HT-29 (cell line): ENCODE data around the gene PHACTR3. TPM values are rescaled to one million over a fixed set of nuclear protein-coding genes. Genes with fewer than 3 reads are reported as not detected.

Experiments
- DNase-seq: peaks from one replicate; pipeline ENCODE4 v3.0.0-alpha.2; 2015; ENCODE audit warnings: low spot score
- total RNA-seq: library from RNA; depleted of rRNA; stranded (reverse); fragments of >200 nt; shearing (Covaris generic); gene quantifications from 2 replicates; pipeline ENCODE4 v1.2.3, GENCODE V29; 2014

The PHACTR3 gene
- total RNA-seq, 1 experiment from 2014 or later: 0.18 TPM

DNA sequence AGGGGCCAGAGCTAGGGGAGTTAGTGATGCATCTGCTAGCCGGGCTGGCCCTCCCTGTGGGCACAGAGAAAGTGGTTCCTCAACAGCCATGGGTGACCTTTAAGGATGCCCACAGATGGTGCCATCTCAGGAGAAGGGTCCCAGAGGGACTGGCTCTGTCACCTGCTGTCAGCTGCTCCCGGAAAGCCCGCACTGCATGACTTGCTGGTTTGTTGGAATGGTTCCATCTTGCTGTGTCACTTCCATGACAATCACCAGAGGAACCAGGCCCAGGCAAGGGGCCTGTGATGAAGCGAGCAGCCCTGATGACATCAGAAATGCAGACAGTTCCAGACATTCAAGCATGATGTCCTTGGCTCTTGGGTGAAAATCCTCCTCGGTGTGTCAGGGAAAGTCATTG lies 125.2 kb downstream of the PHACTR3 start:
- DNase-seq: no peak

DNA sequence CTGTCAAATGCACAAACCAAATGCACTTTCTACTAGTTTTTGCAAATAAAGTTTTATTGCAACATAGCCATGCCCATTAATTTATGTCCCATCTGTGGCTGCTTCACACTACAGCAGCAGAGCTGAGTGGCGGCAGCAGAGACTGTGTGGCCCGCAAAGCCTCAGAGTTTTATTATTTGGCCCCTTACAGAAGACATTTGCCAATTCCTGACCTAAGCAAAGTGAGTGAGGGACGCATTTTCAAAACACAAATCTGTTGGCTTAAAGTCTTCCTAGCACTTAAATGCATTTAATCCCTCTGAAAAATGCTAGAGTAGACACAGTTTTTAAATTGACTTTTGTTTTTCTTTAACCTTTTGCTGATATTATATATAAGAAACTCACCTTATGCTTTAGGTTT lies 126.4 kb downstream of the PHACTR3 start:
- DNase-seq: no peak

DNA sequence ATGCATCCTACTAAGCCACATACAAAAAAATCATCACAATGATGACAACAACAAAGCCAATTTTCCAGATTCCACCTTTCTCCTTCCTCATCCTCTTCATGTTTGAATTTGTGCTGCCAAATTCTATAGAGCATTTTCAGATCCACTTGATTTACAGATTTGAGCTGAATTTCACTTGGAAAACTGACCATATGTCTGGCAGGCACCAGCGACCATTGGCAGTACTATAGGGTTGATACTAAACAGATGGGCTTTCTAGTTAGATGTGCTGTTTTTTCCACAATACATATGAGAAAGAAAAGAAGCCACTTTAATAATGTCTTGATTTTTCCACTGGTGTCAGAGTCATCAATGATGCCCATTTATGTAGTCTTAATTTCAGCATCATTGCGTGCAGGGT lies 127.0 kb downstream of the PHACTR3 start:
- DNase-seq: no peak

DNA sequence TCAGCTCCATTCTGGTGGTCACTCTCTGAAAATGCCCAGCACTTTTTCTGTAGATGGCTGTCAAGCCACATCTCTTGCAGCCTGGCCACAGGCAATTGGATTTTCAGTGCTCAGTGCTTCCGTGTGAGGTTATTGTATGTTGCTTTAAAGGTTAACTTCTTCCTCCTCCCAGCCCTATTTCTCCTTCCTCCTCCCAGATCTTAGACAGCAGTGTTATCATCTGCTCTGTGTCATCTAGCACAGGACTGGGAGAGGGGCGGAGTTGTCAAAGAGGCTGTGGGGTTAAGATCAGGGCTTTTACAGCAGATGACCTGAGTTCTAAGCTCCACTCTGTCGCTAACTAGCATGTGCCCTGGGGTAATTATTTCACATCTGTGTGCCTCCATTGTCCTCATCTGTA lies 129.0 kb downstream of the PHACTR3 start:
- DNase-seq: no peak

DNA sequence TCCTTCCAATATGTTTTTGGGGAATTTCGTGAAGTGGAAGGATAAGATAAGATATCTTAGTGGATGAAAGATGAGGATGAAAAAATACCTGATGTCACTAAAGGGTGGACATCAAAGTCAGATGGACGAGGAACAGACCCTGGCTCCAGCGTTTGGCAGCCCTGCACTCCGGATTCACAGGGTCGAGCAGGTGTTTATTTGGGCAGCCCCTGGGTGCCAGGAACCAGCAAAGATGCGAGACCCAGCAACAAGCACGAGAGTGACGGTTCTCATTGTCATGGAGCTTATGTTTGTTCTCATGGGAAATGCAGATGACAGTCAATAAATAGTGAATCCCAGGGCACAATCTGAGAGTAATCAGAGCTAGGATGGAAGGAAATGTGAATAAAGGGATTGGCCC lies 131.1 kb downstream of the PHACTR3 start:
- DNase-seq: no peak

DNA sequence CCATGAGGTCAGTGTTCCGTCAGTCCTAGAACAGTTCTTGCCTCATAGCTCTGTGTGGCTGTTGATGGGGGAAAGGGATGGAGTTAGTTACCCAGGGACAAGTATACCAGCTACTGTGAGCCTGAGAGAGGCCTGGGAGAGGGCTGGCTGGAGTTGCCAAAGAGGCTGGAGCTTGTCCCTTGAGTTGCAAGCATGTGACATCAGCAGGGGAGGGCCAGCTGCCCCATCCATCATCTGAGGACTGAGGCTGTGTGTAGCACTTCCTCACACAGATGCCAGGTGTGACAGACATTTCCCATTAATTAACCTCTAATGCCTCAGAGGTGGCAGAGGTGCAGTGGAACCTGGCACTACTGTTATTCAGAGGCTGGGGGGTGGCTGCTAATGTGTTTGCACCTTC lies 131.6 kb downstream of the PHACTR3 start:
- no peak for DNase-seq

DNA sequence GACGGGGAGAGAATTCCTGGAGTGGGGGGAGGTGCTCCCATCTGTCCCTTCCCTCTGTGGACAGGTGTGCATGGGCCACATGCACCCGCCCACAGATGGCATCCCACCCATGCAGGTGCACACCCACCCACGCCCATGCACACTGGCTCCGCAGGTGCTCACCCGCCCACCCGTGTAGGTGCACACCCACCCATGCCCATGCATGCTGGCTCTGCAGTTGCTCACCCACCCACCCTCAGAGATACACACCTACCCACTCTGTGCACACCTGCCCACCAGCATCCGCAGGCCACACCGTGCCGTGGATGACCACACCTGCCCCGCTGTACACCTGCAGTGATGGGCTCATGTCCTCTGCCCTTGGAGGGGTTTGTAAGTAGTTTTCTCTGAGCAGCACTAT lies 132.0 kb downstream of the PHACTR3 start:
- DNase-seq: no peak

DNA sequence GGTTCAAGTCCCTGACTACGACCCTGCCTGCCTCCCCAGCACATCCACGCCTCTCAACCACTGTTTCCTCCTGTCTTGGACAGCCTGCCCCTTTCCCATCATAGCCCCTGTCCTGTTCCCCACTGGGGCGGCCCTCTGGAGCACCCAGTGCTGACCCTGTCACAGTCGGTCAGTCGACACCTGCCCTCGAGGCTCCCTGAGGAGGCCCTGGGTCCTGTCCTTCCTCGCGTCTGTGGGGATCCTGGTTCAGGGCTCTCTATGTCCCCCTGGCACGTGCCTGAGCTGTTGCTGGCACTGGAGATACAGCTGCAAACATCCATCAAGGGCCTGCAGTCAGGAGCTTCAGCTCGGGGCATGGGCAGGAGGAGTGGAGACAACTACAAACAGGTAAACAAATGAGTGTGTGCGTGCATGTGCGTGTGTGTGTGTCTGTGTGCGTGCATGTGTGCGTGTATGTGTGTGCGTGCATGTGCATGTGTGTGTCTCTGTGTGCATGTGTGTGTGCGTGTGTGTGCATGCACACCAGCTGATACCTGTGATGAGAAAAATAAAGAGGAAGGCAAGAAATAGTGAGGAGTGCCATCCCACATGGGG lies 132.8 kb downstream of the PHACTR3 start:
- DNase-seq: no peak

DNA sequence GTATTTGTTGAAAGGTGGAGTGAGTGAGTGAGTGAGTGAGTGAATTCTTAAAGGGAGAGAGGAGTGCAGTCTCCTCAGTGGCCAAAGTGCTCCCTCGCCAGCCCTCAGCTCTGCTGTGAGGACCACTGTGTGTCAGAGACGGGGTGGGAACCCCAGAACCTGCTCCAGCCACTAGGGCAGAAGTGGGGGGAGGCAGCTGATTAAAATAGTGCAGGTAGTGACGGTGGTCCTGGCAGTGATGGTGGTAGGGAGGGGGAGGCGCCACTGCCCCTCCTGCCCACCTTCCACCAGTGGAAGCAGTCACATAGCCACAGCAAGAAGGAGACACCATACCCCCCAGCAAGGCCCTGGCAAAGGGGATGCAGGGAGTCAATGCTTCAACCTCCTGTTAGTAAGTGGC lies 133.5 kb downstream of the PHACTR3 start:
- DNase-seq: no peak

DNA sequence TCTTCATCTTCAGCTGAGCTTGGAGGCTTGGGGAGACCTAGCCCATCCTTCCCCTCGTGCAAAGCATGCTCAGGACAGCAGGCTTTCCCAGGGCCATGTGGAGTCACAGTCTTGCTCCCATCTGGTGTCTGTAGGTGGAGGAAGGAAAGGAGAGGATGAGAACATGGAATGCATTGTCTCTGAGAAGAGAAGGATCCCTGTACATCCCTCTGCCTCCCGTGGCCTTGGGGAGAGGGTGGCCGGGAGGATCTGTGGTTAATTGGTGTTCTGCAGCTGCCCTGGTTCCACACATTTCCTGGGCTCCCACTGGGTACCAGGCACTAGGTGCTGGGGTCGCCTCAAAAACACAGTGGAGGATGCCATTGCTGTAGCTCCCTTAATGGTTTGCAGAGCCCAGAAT lies 134.5 kb downstream of the PHACTR3 start:
- DNase-seq: no peak

DNA sequence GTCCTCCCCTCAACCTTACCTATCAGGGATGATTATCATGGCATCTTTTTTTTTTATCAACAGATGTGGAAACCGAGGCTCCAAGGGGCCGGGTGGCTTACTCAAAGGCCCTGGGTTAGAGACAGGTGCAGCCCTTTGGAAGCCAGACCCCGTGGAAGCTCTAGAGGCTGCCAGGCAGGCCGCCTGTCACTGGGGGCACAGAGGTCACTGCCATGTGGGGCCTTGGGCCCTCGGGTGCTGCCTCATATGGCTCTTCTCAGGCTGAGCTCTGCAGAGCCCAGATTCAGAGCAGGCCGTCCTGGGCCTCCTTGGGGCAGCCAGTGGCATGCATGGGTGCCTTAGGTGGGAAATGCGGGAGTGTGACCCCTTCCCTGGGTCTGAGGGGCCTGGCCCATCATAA lies 136.3 kb downstream of the PHACTR3 start:
- DNase-seq: no peak

DNA sequence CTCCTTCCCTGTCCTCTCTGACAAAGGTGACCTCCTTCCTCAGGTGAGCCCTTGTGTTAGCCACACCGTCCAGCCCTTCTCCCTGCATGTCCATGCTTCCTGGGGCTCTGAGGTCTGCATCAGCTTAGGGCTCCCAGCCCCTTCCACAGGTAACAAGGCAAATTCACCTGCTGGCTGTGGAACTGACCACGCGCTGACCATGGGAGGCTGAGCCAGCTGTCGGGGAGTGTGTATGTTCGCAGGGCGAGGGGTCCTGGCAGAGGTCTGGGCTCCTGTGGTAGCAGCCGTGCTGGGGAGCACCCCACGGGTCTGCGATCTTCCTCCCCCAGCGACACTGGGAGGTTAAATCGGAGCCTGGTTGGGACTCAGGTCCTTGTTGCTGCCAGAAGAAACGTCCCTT lies 136.7 kb downstream of the PHACTR3 start:
- no peak for DNase-seq

DNA sequence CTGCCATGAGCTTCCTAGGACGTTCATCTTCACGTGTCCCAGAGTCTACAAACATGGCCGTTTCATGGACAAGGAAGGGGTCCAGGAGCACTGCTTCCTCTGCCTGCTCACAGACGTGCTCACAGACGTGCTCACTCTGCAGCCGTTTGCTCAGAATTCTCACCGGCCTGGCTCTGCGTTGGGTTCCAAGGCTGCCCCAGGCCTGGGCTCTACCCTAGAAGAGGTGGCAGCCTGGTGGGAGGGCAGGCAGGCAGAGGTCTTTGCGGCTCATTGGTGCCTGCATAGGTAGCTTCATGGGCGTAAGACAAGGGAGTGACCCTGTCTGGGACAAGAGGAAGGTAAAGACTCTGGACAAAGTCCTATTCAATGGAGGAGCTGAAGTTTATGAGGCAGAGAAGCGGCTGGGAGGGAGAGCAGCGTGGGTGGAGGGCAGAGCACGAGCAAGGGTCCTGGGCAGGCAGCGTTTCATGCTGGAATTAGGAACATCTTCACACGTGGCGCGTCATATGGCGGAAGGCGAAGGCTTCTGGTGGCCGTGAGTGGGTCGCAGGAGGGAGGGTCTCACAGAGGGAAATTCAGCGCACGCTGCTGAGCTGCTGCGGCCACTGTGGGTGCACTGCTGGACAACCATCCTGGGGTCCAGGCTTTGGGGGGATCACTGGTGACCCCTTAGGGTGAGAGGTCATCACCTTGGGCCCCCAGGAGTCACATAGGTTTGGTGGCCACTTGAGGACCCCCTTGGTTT lies 138.2 kb downstream of the PHACTR3 start:
- DNase-seq: no peak

DNA sequence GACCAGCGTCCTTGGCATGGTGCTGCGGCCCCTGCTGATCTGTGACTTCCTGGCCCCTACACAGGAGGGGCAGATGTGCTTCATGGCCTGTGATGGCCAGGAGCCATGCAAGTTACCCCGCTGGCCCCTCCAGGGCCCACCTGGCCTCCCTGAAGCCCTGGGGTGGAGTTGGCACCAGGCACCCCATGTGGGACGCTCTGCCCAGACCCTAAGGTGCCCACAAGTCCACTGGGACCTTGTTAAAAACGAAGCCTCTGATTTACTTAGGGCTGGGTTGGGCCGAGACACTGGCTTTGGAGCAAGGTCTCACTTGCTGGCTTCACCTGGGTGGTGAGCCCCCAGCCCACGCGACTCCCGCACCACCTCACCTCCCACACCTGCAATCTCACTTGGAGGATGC lies 139.0 kb downstream of the PHACTR3 start:
- DNase-seq: no peak

DNA sequence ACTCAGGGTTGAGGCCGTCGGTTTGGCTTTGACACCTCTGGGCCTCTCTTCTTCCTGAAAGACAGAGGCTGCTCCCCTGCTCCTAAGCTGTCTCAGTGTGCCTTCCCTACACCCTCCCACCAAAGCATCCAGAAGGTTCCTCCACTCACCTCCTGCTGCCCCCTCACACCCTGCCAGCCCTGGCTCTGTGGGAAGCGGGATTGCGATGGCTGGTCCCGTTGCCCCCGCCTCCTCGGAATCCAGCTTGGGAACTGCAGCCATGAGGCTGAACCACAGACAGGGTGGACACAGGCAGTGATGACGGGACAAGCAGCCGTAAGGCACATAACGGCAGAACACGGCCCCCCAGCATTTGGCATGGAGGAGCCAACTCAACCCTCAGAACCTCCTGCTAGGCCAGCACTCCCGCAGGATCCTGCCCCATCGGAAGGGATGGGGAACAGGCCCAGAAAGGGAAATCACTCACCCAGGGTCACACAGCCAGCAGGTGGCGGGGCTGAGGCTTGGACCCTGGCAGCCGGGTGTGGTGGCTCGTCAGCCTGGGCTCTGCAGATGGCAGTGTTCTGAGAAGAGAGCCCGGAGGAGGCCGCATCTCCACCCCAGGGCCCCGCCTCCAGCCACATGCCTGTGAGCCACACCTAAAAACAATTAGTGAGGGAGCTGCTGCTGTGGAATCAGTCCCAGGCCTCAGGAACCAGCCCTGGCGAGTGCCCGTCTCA lies 139.6 kb downstream of the PHACTR3 start:
- DNase-seq: peak; percentile 71

DNA sequence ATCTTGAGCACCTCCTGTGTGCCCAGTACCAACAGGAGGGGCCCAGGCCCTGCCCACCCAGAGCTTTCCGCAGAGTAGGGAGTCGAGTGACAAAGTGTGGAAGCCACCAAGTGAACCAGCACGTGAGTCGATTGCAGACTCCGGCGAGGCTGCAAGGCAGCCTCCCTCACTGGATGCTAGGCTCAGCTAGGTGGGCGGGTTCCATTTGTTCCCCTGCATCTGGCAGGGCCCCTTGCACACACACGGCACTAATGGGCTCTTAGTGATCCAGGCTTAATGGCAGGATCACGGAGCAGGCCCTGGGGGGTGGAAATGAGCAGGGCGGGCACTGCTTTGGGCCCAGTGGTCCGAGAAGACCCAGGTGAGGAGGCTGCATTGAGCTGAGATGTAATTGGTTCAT lies 140.4 kb downstream of the PHACTR3 start:
- no peak for DNase-seq

DNA sequence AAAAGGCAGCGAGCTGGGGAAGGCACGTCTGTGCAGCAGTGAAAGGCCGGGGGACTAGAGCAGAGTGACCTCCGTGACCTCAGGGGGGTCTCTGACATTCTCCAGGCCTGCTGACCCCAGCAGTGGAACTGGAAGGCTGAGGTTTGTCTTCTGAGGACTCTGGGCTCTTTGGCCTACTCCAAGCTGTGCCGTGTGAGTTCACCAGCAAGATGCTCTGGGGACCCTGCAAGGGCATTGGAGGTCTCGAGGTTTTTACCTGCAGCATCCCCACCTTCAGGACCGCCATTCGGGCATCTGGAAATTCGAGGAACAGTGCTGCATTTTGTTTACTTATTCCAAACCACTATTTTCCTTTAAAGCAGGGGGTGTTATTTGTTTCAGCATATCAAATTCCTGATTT lies 140.9 kb downstream of the PHACTR3 start:
- no peak for DNase-seq

DNA sequence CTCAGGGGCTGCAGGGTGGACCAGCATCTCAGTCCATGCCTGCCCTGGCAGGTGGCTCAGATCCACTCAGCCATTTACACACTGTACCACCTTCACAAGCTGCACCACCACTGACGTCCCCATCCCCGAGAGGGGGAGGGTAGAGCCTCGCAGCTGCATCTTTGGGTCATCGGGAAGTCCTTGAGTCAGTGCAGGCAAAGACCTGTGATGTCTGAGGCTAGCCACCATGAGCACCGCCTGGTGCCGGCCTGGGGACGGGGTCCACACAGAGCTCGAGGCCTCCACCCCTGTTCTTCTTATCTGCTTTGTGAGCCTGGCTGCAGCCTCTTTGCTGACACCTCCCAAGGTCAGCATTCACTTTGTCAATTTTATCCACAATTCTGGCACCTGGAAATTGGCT lies 141.4 kb downstream of the PHACTR3 start:
- DNase-seq: no peak

DNA sequence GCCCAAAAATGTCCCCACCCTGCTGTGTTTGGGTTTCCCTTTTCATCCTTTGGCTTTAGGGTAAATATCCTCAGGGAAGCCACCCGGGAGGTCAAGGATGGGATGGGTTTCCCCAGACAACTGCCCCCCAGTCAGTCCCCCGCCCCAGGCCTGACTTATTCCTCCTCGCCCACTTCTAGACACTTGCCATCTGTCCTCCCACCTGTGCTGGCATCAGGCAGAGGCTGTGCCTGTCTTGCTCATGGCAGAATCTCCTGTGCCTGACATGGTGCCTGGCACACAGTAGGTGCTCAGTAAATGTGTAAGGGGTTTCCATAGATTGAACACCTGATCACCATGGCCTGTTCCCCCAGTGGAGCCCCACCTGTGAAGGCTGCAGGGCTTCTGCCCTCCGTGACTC lies 141.8 kb downstream of the PHACTR3 start:
- no peak for DNase-seq

DNA sequence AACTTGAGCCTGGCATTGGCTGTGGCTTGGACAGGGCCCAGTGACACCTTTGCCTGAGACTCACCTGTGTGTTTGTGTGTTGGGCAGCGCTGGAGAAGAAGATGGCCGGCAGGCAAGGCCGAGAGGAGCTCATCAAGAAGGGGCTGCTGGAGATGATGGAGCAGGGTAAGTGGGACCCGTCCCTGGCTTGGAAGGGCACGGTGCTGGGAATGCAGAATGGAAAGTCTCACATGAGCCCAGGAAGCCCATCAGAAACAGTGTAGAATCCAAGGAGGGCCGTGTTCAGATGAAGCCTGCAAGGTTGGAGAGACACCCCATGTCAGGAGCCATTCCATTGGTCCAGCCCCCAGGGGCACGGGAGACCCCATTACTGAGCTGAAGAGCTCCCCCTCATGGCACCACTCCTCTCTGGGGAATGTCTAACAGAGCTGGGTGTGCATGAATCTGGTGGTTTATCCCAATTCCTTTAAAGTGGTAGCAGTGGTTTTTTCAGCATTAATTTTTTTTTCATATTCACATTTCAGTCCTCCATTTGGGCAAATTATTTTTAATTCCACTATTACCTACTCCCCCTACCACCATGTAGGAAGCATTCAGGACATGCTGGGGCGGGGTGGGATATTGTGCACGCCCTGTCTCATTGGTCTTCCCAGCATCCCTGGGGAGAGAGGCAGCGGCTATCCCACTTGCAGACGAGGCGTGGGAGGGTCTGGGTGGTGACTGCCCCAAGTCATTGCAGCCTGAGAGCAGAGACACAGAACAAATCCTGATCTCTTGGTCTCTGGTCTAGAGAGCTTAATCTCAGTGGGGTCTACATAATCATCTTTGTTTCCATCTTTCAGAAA lies 143.6 kb downstream of the PHACTR3 start:
- DNase-seq: no peak

DNA sequence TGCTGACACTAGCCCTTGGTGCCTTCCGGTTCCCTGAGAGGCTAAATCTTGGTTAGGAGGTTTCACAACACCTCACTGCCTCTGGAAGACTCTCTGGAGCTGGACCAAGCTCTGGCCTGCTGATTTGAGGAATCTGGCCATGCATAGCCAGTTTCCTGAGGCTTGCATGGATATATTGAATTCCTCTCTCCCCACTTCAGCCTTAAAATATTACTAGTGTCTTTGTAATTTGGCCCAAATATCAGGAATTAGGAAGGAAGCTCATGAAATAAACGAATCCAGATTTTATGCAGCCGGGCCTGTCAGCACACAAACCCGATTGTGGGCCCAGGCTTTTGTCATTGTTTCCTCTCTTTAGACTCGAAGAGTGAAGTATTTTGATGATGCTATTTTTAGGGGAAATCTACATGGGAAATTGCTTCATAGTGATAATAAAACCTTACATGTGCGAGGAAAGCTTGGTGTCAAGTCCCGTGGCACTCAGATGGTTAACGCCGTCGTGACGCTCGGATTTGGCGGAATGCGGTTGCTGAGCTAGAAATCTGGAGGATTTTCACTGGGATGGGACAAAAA lies 144.4 kb downstream of the PHACTR3 start:
- no peak for DNase-seq

DNA sequence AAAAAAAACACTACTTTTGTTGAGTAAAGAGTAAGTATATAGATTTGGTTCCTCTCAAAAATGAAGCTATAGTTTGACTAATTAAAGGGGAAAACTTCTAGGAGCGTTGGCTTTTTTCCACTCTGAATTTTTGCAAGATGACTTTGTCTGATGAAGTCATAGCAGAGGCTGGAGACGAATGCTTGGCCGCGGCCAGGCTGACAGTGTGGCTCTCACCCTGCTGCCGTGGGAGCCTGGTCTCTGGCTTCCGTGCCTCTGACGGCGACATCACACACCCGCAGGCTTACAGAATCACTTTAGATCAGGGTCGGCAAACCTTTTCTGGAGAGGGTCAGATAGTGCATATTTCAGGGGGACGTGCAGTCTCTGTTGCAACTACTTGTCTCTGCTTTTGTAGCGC lies 145.0 kb downstream of the PHACTR3 start:
- DNase-seq: no peak
